ENCODE measurements around the gene LAPTM5. TPM values are rescaled to one million over a fixed set of nuclear protein-coding genes. Genes with fewer than 3 reads are reported as not detected.

Gene LAPTM5
- total RNA-seq, 1 experiment from 2014 or later: 0.15 TPM

DNA sequence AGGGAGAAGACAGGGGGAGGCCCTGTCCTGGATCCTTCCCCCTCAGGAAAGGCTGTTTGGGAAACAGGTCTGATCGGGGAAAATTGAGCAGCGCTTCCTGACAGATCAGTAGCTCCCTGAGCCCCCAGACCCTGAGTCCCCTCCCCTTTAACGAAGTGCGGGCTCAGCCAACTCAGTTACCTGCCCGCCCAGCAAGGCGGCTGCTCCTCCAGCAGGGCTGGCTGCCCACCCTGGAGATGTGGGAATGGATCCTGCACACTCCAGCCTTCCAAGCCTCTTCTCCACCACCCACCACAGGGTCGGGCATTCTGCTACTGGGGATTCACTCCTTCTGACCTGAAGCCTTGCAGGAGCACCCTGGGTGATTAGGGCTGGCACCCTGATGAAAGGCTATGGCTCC lies 27.6 kb upstream of the LAPTM5 start:
- Histone ChIP-seq H2BK120ac (ENCODE audit: low read depth, low read length, poor library complexity, severe bottlenecking) (no peak overlapping the region), H4K20me1 (ENCODE audit: control insufficient read depth, insufficient read depth, insufficient read length) (no peaks in the 10 kb centered on the region), H2BK15ac (ENCODE audit: low read depth, low read length) (no peak overlapping the region), H3K56ac (ENCODE audit: insufficient read length, low read depth, low read length) (no peak overlapping the region), H3K27ac (ENCODE audit: insufficient read length, low read depth, low read length) (no peak overlapping the region), H3K9ac (ENCODE audit: extremely low read depth, insufficient read length, low read length) (no peak overlapping the region), H3K23me2 (ENCODE audit: insufficient read length, low read depth, low read length, poor library complexity, severe bottlenecking) (peaks cover 4% of the 10 kb centered on the region), H4K91ac (ENCODE audit: insufficient read length, low read depth, low read length) (no peak overlapping the region), H4K5ac (ENCODE audit: insufficient read length, low read depth, low read length) (no peak overlapping the region), H3K4me1 (ENCODE audit: insufficient read depth, low read length) (no peaks in the 10 kb centered on the region), H2AFZ (ENCODE audit: low read length) (no peak overlapping the region), H2BK12ac (ENCODE audit: insufficient read length, low read depth, low read length) (no peak overlapping the region), H3K4me2 (ENCODE audit: insufficient read depth, insufficient read length, low read length) (no peak overlapping the region), H3T11ph (ENCODE audit: low read length) (no peak overlapping the region), H2AK5ac (ENCODE audit: insufficient read length, low read length) (no peak overlapping the region), H3K79me1 (ENCODE audit: insufficient read depth, low read depth, low read length, poor library complexity, severe bottlenecking) (no peaks in the 10 kb centered on the region), H3K14ac (ENCODE audit: insufficient read depth, low read length) (no peak overlapping the region), H3K79me2 (ENCODE audit: insufficient read depth, low read length) (no peaks in the 10 kb centered on the region), H2BK5ac (ENCODE audit: insufficient read length, low read length) (no peak overlapping the region), H3K18ac (ENCODE audit: insufficient read length, low read depth, low read length) (no peak overlapping the region), H3K23ac (ENCODE audit: insufficient read length, low read depth, low read length) (no peak overlapping the region), H3K27me3 (ENCODE audit: insufficient read depth, low read length) (no peaks in the 10 kb centered on the region; the same call in 1 of the 2 replicates), H2BK20ac (ENCODE audit: low read depth, low read length, poor library complexity, severe bottlenecking) (no peak overlapping the region), H3K4ac (ENCODE audit: low read depth, low read length) (no peak overlapping the region), H3K9me3 (ENCODE audit: control insufficient read depth, low read depth, low read length) (no peaks in the 10 kb centered on the region), H4K8ac (replicated peaks; ENCODE audit: insufficient read length, low read depth, low read length) (no peak overlapping the region)
- Mint-ChIP-seq H3K36me3 (ENCODE audit: insufficient read depth in 1 of 3, low read depth in 3 of 3) (no peaks in the 10 kb centered on the region), H3K27me3 (ENCODE audit: low read depth) (peaks cover 15% of the 10 kb centered on the region), H3K9me3 (no peaks in the 10 kb centered on the region; a peak in 1 of 5 replicates), H3K4me3 (no peak overlapping the region), H3K4me1 (peaks cover 10 to 25% of the 10 kb centered on the region in 2 experiments), H3K27ac (no peak overlapping the region)
- DNase-seq: no peak
- no CpG with 5 or more reads among the region's 7 CpGs for WGBS (ENCODE audit: extremely low coverage, insufficient read length, low lambda C conversion rate)
- TF ChIP-seq, protein P1, sequence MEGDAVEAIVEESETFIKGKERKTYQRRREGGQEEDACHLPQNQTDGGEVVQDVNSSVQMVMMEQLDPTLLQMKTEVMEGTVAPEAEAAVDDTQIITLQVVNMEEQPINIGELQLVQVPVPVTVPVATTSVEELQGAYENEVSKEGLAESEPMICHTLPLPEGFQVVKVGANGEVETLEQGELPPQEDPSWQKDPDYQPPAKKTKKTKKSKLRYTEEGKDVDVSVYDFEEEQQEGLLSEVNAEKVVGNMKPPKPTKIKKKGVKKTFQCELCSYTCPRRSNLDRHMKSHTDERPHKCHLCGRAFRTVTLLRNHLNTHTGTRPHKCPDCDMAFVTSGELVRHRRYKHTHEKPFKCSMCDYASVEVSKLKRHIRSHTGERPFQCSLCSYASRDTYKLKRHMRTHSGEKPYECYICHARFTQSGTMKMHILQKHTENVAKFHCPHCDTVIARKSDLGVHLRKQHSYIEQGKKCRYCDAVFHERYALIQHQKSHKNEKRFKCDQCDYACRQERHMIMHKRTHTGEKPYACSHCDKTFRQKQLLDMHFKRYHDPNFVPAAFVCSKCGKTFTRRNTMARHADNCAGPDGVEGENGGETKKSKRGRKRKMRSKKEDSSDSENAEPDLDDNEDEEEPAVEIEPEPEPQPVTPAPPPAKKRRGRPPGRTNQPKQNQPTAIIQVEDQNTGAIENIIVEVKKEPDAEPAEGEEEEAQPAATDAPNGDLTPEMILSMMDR (conservative IDR thresholded peaks at IDR 0.05): no peak
